H9 (cell line): Measurements from ENCODE around the gene TAF1C. TPM values are rescaled to one million over a fixed set of nuclear protein-coding genes. Genes with fewer than 3 reads are reported as not detected.
A peak's percentile ranks its signal among the peaks of the same experiment; 100 is the strongest.

ENCODE experiments used
- DNase-seq: peaks from one replicate; pipeline ENCODE4 v3.0.0-alpha.2; 2017
- H2AFZ ChIP-seq: one replicate; pipeline ENCODE4 v1.6.1; 2013; ENCODE audit warnings: mild to moderate bottlenecking, low read length, control low read depth, moderate library complexity
- H2AK5ac ChIP-seq: 2 replicates; pipeline ENCODE4 v1.6.1; 2013; ENCODE audit warnings: low read length, control low read depth, mixed read lengths; ENCODE audit not compliant: insufficient read length
- H2BK120ac ChIP-seq: one replicate; pipeline ENCODE4 v1.6.1; 2013; ENCODE audit warnings: low read depth, mild to moderate bottlenecking, low read length, control low read depth, inconsistent platforms; ENCODE audit not compliant: poor library complexity, severe bottlenecking
- H2BK12ac ChIP-seq: 2 replicates; pipeline ENCODE4 v1.6.1; 2013; ENCODE audit warnings: low read length, control low read depth, mixed read lengths, low read depth; ENCODE audit not compliant: insufficient read length
- H2BK15ac ChIP-seq: 2 replicates; pipeline ENCODE4 v1.6.1; 2013; ENCODE audit warnings: low read depth, low read length, control low read depth
- H2BK20ac ChIP-seq: one replicate; pipeline ENCODE4 v1.6.1; 2013; ENCODE audit warnings: low read depth, mild to moderate bottlenecking, low read length, control low read depth, inconsistent platforms; ENCODE audit not compliant: poor library complexity, severe bottlenecking
- H2BK5ac ChIP-seq: 2 replicates; pipeline ENCODE4 v1.6.1; 2013; ENCODE audit warnings: low read length, control low read depth, mixed read lengths; ENCODE audit not compliant: insufficient read length
- H3K14ac ChIP-seq: 2 replicates; pipeline ENCODE4 v1.6.1; 2013; ENCODE audit warnings: low read length, control low read depth; ENCODE audit not compliant: insufficient read depth
- H3K18ac ChIP-seq: 2 replicates; pipeline ENCODE4 v1.6.1; 2013; ENCODE audit warnings: low read depth, mild to moderate bottlenecking, mixed read lengths, low read length, control low read depth; ENCODE audit not compliant: insufficient read length
- H3K23ac ChIP-seq: 2 replicates; pipeline ENCODE4 v1.6.1; 2013; ENCODE audit warnings: low read length, control low read depth, mixed read lengths, low read depth; ENCODE audit not compliant: insufficient read length
- H3K23me2 ChIP-seq: 2 replicates; pipeline ENCODE4 v1.6.1; 2013; ENCODE audit warnings: low read depth, mild to moderate bottlenecking, mixed read lengths, low read length, control low read depth; ENCODE audit not compliant: insufficient read length, poor library complexity, severe bottlenecking
- H3K27ac ChIP-seq: 2 replicates; pipeline ENCODE4 v1.5.1; 2013; ENCODE audit warnings: low read length, control low read depth, mixed read lengths, low read depth; ENCODE audit not compliant: insufficient read length
- H3K27me3 ChIP-seq: 2 replicates; pipeline ENCODE4 v1.6.1; 2013; ENCODE audit warnings: low read length, control low read depth, inconsistent platforms; ENCODE audit not compliant: insufficient read depth
- H3K4ac ChIP-seq: 2 replicates; pipeline ENCODE4 v1.6.1; 2013; ENCODE audit warnings: low read depth, mild to moderate bottlenecking, control low read depth, inconsistent platforms, low read length, moderate library complexity
- H3K4me1 ChIP-seq: 2 replicates; pipeline ENCODE4 v1.6.1; 2013; ENCODE audit warnings: low read length, control low read depth, inconsistent platforms; ENCODE audit not compliant: insufficient read depth
- H3K4me2 ChIP-seq: 2 replicates; pipeline ENCODE4 v1.6.1; 2013; ENCODE audit warnings: low read length, control low read depth, mixed read lengths; ENCODE audit not compliant: insufficient read length, insufficient read depth
- H3K56ac ChIP-seq: 2 replicates; pipeline ENCODE4 v1.6.1; 2013; ENCODE audit warnings: low read depth, mild to moderate bottlenecking, mixed read lengths, low read length, control low read depth; ENCODE audit not compliant: insufficient read length
- H3K79me1 ChIP-seq: 2 replicates; pipeline ENCODE4 v1.6.1; 2013; ENCODE audit warnings: low read depth, mild to moderate bottlenecking, moderate library complexity, low read length, control low read depth, inconsistent platforms; ENCODE audit not compliant: insufficient read depth, poor library complexity, severe bottlenecking
- H3K79me2 ChIP-seq: 2 replicates; pipeline ENCODE4 v1.6.1; 2013; ENCODE audit warnings: low read length, control low read depth, inconsistent platforms; ENCODE audit not compliant: insufficient read depth
- H3K9ac ChIP-seq: 2 replicates; pipeline ENCODE4 v1.6.1; 2013; ENCODE audit warnings: low read length, control low read depth, mixed read lengths; ENCODE audit not compliant: insufficient read length; ENCODE audit errors: extremely low read depth
- H3K9me3 ChIP-seq: one replicate; pipeline ENCODE4 v1.6.1; 2013; ENCODE audit warnings: low read depth, low read length, inconsistent platforms; ENCODE audit not compliant: control insufficient read depth
- H3T11ph ChIP-seq: one replicate; pipeline ENCODE4 v1.6.1; 2013; ENCODE audit warnings: mild to moderate bottlenecking, low read length, control low read depth, inconsistent platforms
- H4K20me1 ChIP-seq: one replicate; pipeline ENCODE4 v1.6.1; 2013; ENCODE audit not compliant: control insufficient read depth, insufficient read length, insufficient read depth
- H4K5ac ChIP-seq: 2 replicates; pipeline ENCODE4 v1.6.1; 2013; ENCODE audit warnings: low read depth, mild to moderate bottlenecking, mixed read lengths, low read length, control low read depth; ENCODE audit not compliant: insufficient read length
- H4K8ac ChIP-seq: replicated peaks from 2 replicates; pipeline ENCODE4 v1.6.1; 2013; ENCODE audit warnings: low read length, control low read depth, mixed read lengths, low read depth; ENCODE audit not compliant: insufficient read length
- H4K91ac ChIP-seq: 2 replicates; pipeline ENCODE4 v1.6.1; 2013; ENCODE audit warnings: low read depth, mild to moderate bottlenecking, moderate library complexity, mixed read lengths, low read length, control low read depth; ENCODE audit not compliant: insufficient read length
- H3K27ac Mint-ChIP-seq, 3 experiments: 2 replicates in 2 of 3; 3 replicates in 1 of 3; pipeline ENCODE4 v1.8.0; 2020 to 2021; ENCODE audit warnings: mixed read lengths in 3 of 3, mild to moderate bottlenecking in 1 of 3, moderate library complexity in 1 of 3
- H3K27me3 Mint-ChIP-seq: 2 replicates; pipeline ENCODE4 v1.8.0; 2021; ENCODE audit warnings: low read depth, mild to moderate bottlenecking, moderate library complexity, mixed read lengths
- H3K36me3 Mint-ChIP-seq, 3 experiments: 2 replicates in 2 of 3; 3 replicates in 1 of 3; pipeline ENCODE4 v1.8.0; 2020 to 2021; ENCODE audit warnings: low read depth in 3 of 3, mixed read lengths in 3 of 3; ENCODE audit not compliant: insufficient read depth in 1 of 3
- H3K4me1 Mint-ChIP-seq, 2 experiments: 2 replicates each; pipeline ENCODE4 v1.8.0; 2020; ENCODE audit warnings: mixed read lengths in 2 of 2
- H3K4me3 Mint-ChIP-seq, 2 experiments: 2 replicates in 1 of 2; 3 replicates in 1 of 2; pipeline ENCODE4 v1.8.0; 2020 to 2021; ENCODE audit warnings: mild to moderate bottlenecking in 2 of 2, mixed read lengths in 2 of 2, moderate library complexity in 1 of 2
- H3K9me3 Mint-ChIP-seq, 2 experiments: 2 replicates in 1 of 2; 3 replicates in 1 of 2; pipeline ENCODE4 v1.8.0; 2020; ENCODE audit warnings: mild to moderate bottlenecking in 2 of 2, mixed read lengths in 2 of 2, moderate library complexity in 1 of 2
- CTCF ChIP-seq: fragments of 200-600 bp; sonication (generic); conservative IDR thresholded peaks from 3 replicates; pipeline ENCODE4 v1.8.0; 2021; ENCODE audit warnings: antibody characterized with exemption, mild to moderate bottlenecking
- WGBS: extraction: QIAGEN DNeasy Blood & Tissue Kit; methylation state at CpG from one replicate; pipeline ENCODE4 v1.1.7; 2013; ENCODE audit warnings: missing lambda C conversion rate, low lambda C conversion rate, mixed read lengths; ENCODE audit not compliant: insufficient read length; ENCODE audit errors: extremely low coverage; 5-methylcytosine and 5-hydroxymethylcytosine counted together
- total RNA-seq: library from RNA; stranded (reverse); gene quantifications from 2 replicates; pipeline ENCODE4 v1.2.1, GENCODE V29; 2021

TAF1C gene
- total RNA-seq, 1 experiment from 2014 or later = 78.6 TPM

- Mint-ChIP-seq H3K27me3 (peaks cover 3% of the 10 kb centered on the region), H3K36me3 (no peaks in the 10 kb centered on the region), H3K9me3 (no peaks in the 10 kb centered on the region), H3K27ac (no peak overlapping the region), H3K4me1 (peaks cover 5 to 12% of the 10 kb centered on the region in 2 experiments), H3K4me3 (no peak overlapping the region)
- H2AFZ ChIP-seq = no peak overlapping the region
- H4K5ac ChIP-seq = no peak overlapping the region
- no peak overlapping the region for H2BK20ac ChIP-seq
- H2BK12ac ChIP-seq = no peak overlapping the region
- no peak overlapping the region for H3K18ac ChIP-seq
- no peak overlapping the region for H3K14ac ChIP-seq
- H3K23ac ChIP-seq = no peak overlapping the region
- H3T11ph ChIP-seq = no peak overlapping the region
- no peak overlapping the region for H2AK5ac ChIP-seq
- H3K4ac ChIP-seq = no peak overlapping the region
- no peak overlapping the region for H2BK120ac ChIP-seq
- WGBS = no CpG with 5 or more reads among the region's 2 CpGs
- no peak overlapping the region for H3K9ac ChIP-seq
- no peaks in the 10 kb centered on the region for H3K9me3 ChIP-seq
- H4K91ac ChIP-seq = no peak overlapping the region
- no peak overlapping the region for H3K56ac ChIP-seq
- H3K23me2 ChIP-seq = no peaks in the 10 kb centered on the region
- H3K27me3 ChIP-seq = no peaks in the 10 kb centered on the region
- DNase-seq = no peak
- no peak overlapping the region for H4K8ac ChIP-seq
- no peaks in the 10 kb centered on the region for H3K79me1 ChIP-seq
- no peak overlapping the region for H3K4me2 ChIP-seq
- H3K79me2 ChIP-seq = no peaks in the 10 kb centered on the region
- no peak overlapping the region for H3K27ac ChIP-seq
- peak; percentile 36; the same call in 2 of the 3 replicates for TF ChIP-seq CTCF
- no peak overlapping the region for H2BK15ac ChIP-seq
- H2BK5ac ChIP-seq = no peak overlapping the region
- no peaks in the 10 kb centered on the region for H3K4me1 ChIP-seq
- no peaks in the 10 kb centered on the region for H4K20me1 ChIP-seq
Observed at GRCh38 chr16:84209989-84210388, 23.1 kb upstream of the TAF1C start.
